DOHH2 (cell line): ENCODE data around the gene ME3.

Experiments
- CTCF ChIP-seq: fragments of 200-600 bp; sonication (generic); IDR thresholded peaks from one replicate; pipeline ENCODE4 v1.5.1; 2014; ENCODE audit warnings: antibody characterized with exemption, mild to moderate bottlenecking, low read depth, low read length; ENCODE audit not compliant: poor library complexity, severe bottlenecking
- EZH2phosphoT487 ChIP-seq: fragments of 200-600 bp; sonication (generic); IDR thresholded peaks from 2 replicates; pipeline ENCODE4 v1.6.1; 2017; ENCODE audit warnings: borderline replicate concordance, mild to moderate bottlenecking, antibody characterized with exemption, low read length, moderate library complexity, mixed read lengths

GRCh38 chr11:86708669-86709068 is 36.3 kb upstream of the ME3 start:
- no peak for TF ChIP-seq CTCF
- no peak for TF ChIP-seq EZH2phosphoT487
